HepG2 (cell line): ENCODE measurements around the gene PRDX5. TPM values are rescaled to one million over a fixed set of nuclear protein-coding genes. Genes with fewer than 3 reads are reported as not detected.
A peak's percentile ranks its signal among the peaks of the same experiment; 100 is the strongest.

Source experiments
- CHD4 ChIP-seq: fragments of 200-600 bp; sonication (generic); IDR thresholded peaks from 2 replicates; pipeline ENCODE4 v1.7.0; 2017; ENCODE audit warnings: mild to moderate bottlenecking, low read length, borderline replicate concordance
- DMAP1 ChIP-seq: IDR thresholded peaks from 2 replicates; pipeline ENCODE4 v1.6.1; 2016
- EED ChIP-seq: sonication (generic); formaldehyde crosslinking; IDR thresholded peaks from 2 replicates; pipeline ENCODE4 v1.5.0; 2020; ENCODE audit warnings: mild to moderate bottlenecking, missing genetic modification reagents
- EP300 ChIP-seq, 3 experiments: sonication (generic) in 1 of 3; formaldehyde crosslinking in 1 of 3; IDR thresholded peaks; 2 replicates each; pipeline versions ENCODE4 v1.5.1 to v1.6.1; 2011 to 2020; ENCODE audit warnings: low read depth in 2 of 3, low read length in 2 of 3, borderline replicate concordance in 1 of 3, improper control_type of control experiment in 1 of 3, mild to moderate bottlenecking in 1 of 3, missing genetic modification reagents in 1 of 3, moderate library complexity in 1 of 3
- ETV5 ChIP-seq: IDR thresholded peaks from 2 replicates; pipeline ENCODE4 v1.6.1; 2018; ENCODE audit warnings: missing biosample characterization, missing genetic modification reagents, inconsistent platforms, borderline replicate concordance
- ISL2 ChIP-seq: sonication (generic); formaldehyde crosslinking; IDR thresholded peaks from 2 replicates; pipeline ENCODE4 v1.5.0; 2020; ENCODE audit warnings: missing genetic modification reagents
- MEF2D ChIP-seq: sonication (generic); formaldehyde crosslinking; IDR thresholded peaks from 2 replicates; pipeline ENCODE4 v1.5.1; 2020; ENCODE audit warnings: mild to moderate bottlenecking, missing genetic modification reagents
- MYC ChIP-seq: sonication (generic); formaldehyde crosslinking; IDR thresholded peaks from 2 replicates; pipeline ENCODE4 v1.9.0; 2021; ENCODE audit warnings: missing genetic modification reagents, borderline replicate concordance
- MYNN ChIP-seq: sonication (generic); formaldehyde crosslinking; IDR thresholded peaks from 2 replicates; pipeline ENCODE4 v1.4.0; 2020; ENCODE audit warnings: mild to moderate bottlenecking, low read depth, missing genetic modification reagents
- NCOA1 ChIP-seq: sonication (generic); formaldehyde crosslinking; IDR thresholded peaks from 2 replicates; pipeline ENCODE4 v1.9.0; 2021; ENCODE audit warnings: missing genetic modification reagents
- PCBP2 ChIP-seq: fragments of 200-400 bp; formaldehyde crosslinking; optimal IDR thresholded peaks from 2 replicates; pipeline ENCODE3; 2018; ENCODE audit warnings: low read length, low read depth; ENCODE audit not compliant: poor library complexity, severe bottlenecking
- PHF8 ChIP-seq: sonication (generic); formaldehyde crosslinking; IDR thresholded peaks from 2 replicates; pipeline ENCODE4 v1.5.0; 2020; ENCODE audit warnings: missing genetic modification reagents
- RAD21 ChIP-seq: fragments of 450-650 bp; formaldehyde crosslinking; IDR thresholded peaks from 2 replicates; pipeline ENCODE4 v1.5.0; 2020; ENCODE audit warnings: mild to moderate bottlenecking
- RBM22 ChIP-seq: fragments of 200-400 bp; formaldehyde crosslinking; optimal IDR thresholded peaks from 2 replicates; pipeline ENCODE3; 2017; ENCODE audit warnings: mild to moderate bottlenecking, low read length, moderate library complexity
- SNRNP70 ChIP-seq: fragments of 200-400 bp; formaldehyde crosslinking; IDR thresholded peaks from 2 replicates; pipeline ENCODE4 v1.6.1; 2017; ENCODE audit warnings: mild to moderate bottlenecking, low read depth, low read length, moderate library complexity
- TCF7L2 ChIP-seq: IDR thresholded peaks from 2 replicates; pipeline ENCODE4 v1.6.1; 2011; ENCODE audit warnings: mild to moderate bottlenecking, low read depth, low read length, moderate library complexity
- TGIF2 ChIP-seq: IDR thresholded peaks from 2 replicates; pipeline ENCODE4 v1.6.1; 2016; ENCODE audit warnings: control low read depth, missing compliant biosample characterization
- XRCC5 ChIP-seq: fragments of 200-400 bp; formaldehyde crosslinking; optimal IDR thresholded peaks from 2 replicates; pipeline ENCODE3; 2017; ENCODE audit warnings: mild to moderate bottlenecking, low read length
- ZBTB42 ChIP-seq: sonication (generic); formaldehyde crosslinking; IDR thresholded peaks from 2 replicates; pipeline ENCODE4 v1.5.0; 2020; ENCODE audit warnings: mild to moderate bottlenecking, missing genetic modification reagents
- ZBTB7B ChIP-seq: sonication (generic); formaldehyde crosslinking; IDR thresholded peaks from 2 replicates; pipeline ENCODE4 v1.4.0; 2020; ENCODE audit warnings: missing genetic modification reagents
- ZFP36L1 ChIP-seq: sonication (generic); formaldehyde crosslinking; IDR thresholded peaks from 2 replicates; pipeline ENCODE4 v1.8.0; 2022; ENCODE audit warnings: mild to moderate bottlenecking, missing genetic modification reagents, moderate library complexity
- ZFP36L2 ChIP-seq: sonication (generic); formaldehyde crosslinking; IDR thresholded peaks from 2 replicates; pipeline ENCODE4 v1.4.0; 2020; ENCODE audit warnings: missing genetic modification reagents
- ZFY ChIP-seq: sonication (generic); formaldehyde crosslinking; IDR thresholded peaks from 2 replicates; pipeline ENCODE4 v1.4.0; 2020; ENCODE audit warnings: missing genetic modification reagents
- ZNF251 ChIP-seq: sonication (generic); formaldehyde crosslinking; IDR thresholded peaks from 2 replicates; pipeline ENCODE4 v1.9.0; 2021; ENCODE audit warnings: mild to moderate bottlenecking, missing genetic modification reagents
- ZNF253 ChIP-seq: sonication (generic); formaldehyde crosslinking; IDR thresholded peaks from 2 replicates; pipeline ENCODE4 v1.8.0; 2022; ENCODE audit warnings: mild to moderate bottlenecking, missing genetic modification reagents, borderline replicate concordance
- ZNF331 ChIP-seq: sonication (generic); formaldehyde crosslinking; IDR thresholded peaks from 2 replicates; pipeline ENCODE4 v1.4.0; 2020; ENCODE audit warnings: missing genetic modification reagents
- ZNF382 ChIP-seq: sonication (generic); formaldehyde crosslinking; IDR thresholded peaks from 2 replicates; pipeline ENCODE4 v1.5.0; 2020; ENCODE audit warnings: missing genetic modification reagents, mild to moderate bottlenecking, borderline replicate concordance
- ZNF484 ChIP-seq: sonication (generic); formaldehyde crosslinking; IDR thresholded peaks from 2 replicates; pipeline ENCODE4 v1.5.1; 2020; ENCODE audit warnings: mild to moderate bottlenecking, low read depth, missing genetic modification reagents, borderline replicate concordance
- ZNF530 ChIP-seq: sonication (generic); formaldehyde crosslinking; IDR thresholded peaks from 2 replicates; pipeline ENCODE4 v1.5.0; 2020; ENCODE audit warnings: low read depth, mild to moderate bottlenecking, missing genetic modification reagents
- ZNF607 ChIP-seq: sonication (generic); formaldehyde crosslinking; IDR thresholded peaks from 2 replicates; pipeline ENCODE4 v1.5.1; 2020; ENCODE audit warnings: missing genetic modification reagents, mild to moderate bottlenecking, borderline replicate concordance
- ZNF709 ChIP-seq: sonication (generic); formaldehyde crosslinking; IDR thresholded peaks from 2 replicates; pipeline ENCODE4 v1.5.0; 2020; ENCODE audit warnings: mild to moderate bottlenecking, missing genetic modification reagents
- ZSCAN31 ChIP-seq: sonication (generic); formaldehyde crosslinking; IDR thresholded peaks from 2 replicates; pipeline ENCODE4 v1.5.0; 2020; ENCODE audit warnings: low read depth, mild to moderate bottlenecking, missing genetic modification reagents
- polyA plus RNA-seq, 8 experiments: library from polyadenylated mRNA; depleted of rRNA in 3 of 8; stranded (reverse) in 7 of 8; unstranded in 1 of 8; fragments of >200 nt; fragmentation: Illumina TruSeq in 4 of 8; extraction: Trizol in 4 of 8; gene quantifications; 2 replicates each; pipeline versions ENCODE4 v1.2.1 to v1.2.3, GENCODE V29; 2011 to 2016; ENCODE audit warnings: low read depth in 4 of 8, missing spikeins in 1 of 8, mixed read lengths in 1 of 8; ENCODE audit not compliant: insufficient read depth in 1 of 8
- total RNA-seq, 5 experiments: library from RNA; depleted of rRNA; stranded (reverse); fragments of >200 nt; fragmentation: Illumina TruSeq; extraction: Trizol; gene quantifications; 2 replicates each; pipeline ENCODE4 v1.2.3, GENCODE V29; 2016; ENCODE audit warnings: low read depth in 1 of 5

Gene PRDX5
- total and polyA plus RNA-seq, 2 of the 13 experiments (the other 11 are each of a cell fraction or from before 2014, with no cell fraction given): 215 to 311 TPM

- TF ChIP-seq RBM22: no peak
- no peak for TF ChIP-seq ZNF530
- no peak for TF ChIP-seq ZNF607 (CRISPR knock-in tag)
- TF ChIP-seq ZFP36L2 (CRISPR knock-in tag): no peak
- no peak; the same call in 1 of the 2 replicates for TF ChIP-seq TGIF2 (CRISPR knock-in tag)
- no peak for TF ChIP-seq TCF7L2
- TF ChIP-seq RAD21 (CRISPR knock-in tag): no peak
- no peak for TF ChIP-seq ZBTB7B (CRISPR knock-in tag)
- no peak for TF ChIP-seq ZNF331 (CRISPR knock-in tag)
- TF ChIP-seq ZNF484 (CRISPR knock-in tag): no peak
- TF ChIP-seq ETV5 (CRISPR knock-in tag): no peak
- peak; percentile 100 for TF ChIP-seq SNRNP70
- TF ChIP-seq ISL2 (CRISPR knock-in tag): peak; percentile 21; the same call in 1 of the 2 replicates
- no peak for TF ChIP-seq ZFP36L1 (CRISPR knock-in tag)
- no peak for TF ChIP-seq ZNF251 (CRISPR knock-in tag)
- peak; percentile 5; the same call in 1 of the 2 replicates for TF ChIP-seq MEF2D (CRISPR knock-in tag)
- TF ChIP-seq ZNF253 (CRISPR knock-in tag): no peak
- peak; percentile 64; the same call in 1 of the 2 replicates for TF ChIP-seq ZSCAN31 (CRISPR knock-in tag)
- no peak for TF ChIP-seq MYNN (CRISPR knock-in tag)
- TF ChIP-seq ZBTB42 (CRISPR knock-in tag): no peak
- TF ChIP-seq ZNF382 (CRISPR knock-in tag): no peak
- TF ChIP-seq EP300 (IDR thresholded peaks at IDR 0.05; ENCODE audit: low read depth in 2 of 2, low read length in 2 of 2): no peak
- TF ChIP-seq EP300 (CRISPR knock-in tag; IDR thresholded peaks at IDR 0.05; ENCODE audit: borderline replicate concordance): no peak
- no peak for TF ChIP-seq PCBP2
- 0 out of 2 replicates have a peak, but pooled peaks have one; percentile 49 for TF ChIP-seq EED
- TF ChIP-seq ZNF709: no peak
- no peak; the same call in 1 of the 2 replicates for TF ChIP-seq ZFY (CRISPR knock-in tag)
- peak; percentile 56; the same call in 1 of the 2 replicates for TF ChIP-seq CHD4
- peak; percentile 60 for TF ChIP-seq PHF8 (CRISPR knock-in tag)
- TF ChIP-seq NCOA1 (CRISPR knock-in tag): no peak
- TF ChIP-seq XRCC5: no peak
- 0 out of 2 replicates have a peak, but pooled peaks have one; percentile 9 for TF ChIP-seq DMAP1 (CRISPR knock-in tag)
- no peak; the same call in 1 of the 2 replicates for TF ChIP-seq MYC (CRISPR knock-in tag)
Observed at GRCh38 chr11:64284962-64285884, 32.7 kb upstream of the PRDX5 start, which contains the start of gene GPR137 (continued).
